Endothelial cell of umbilical vein (primary cell): Measurements from ENCODE around the gene TARS2. TPM values are rescaled to one million over a fixed set of nuclear protein-coding genes. Genes with fewer than 3 reads are reported as not detected.

Experiments
- BruUV-seq: library from RNA; stranded (reverse); fragments of 400-500 nt; replicated peaks from 2 replicates; lab custom pipeline; 2021; lab: Mats Ljungman, UMichigan
- CTCF ChIA-PET: fragments of 300-600, 350-600 bp; sonication (Branson Sonifier 250); formaldehyde crosslinking; loops from one replicate; lab custom pipeline; 2021; ENCODE audit warnings: antibody characterized with exemption, inconsistent platforms; lab: Charles Lee
- POLR2A ChIA-PET: fragments of 300-600, 350-600 bp; sonication (Branson Sonifier 250); formaldehyde crosslinking; loops from one replicate; lab custom pipeline; 2021; ENCODE audit warnings: antibody characterized with exemption, inconsistent platforms; lab: Charles Lee
- DNase-seq: peaks from one replicate; pipeline ENCODE4 v3.0.0-alpha.2; 2011; ENCODE audit warnings: low read depth, low spot score
- FAIRE-seq: peaks from 2 replicates; lab custom pipeline; 2011; peaks lifted over from hg19 to GRCh38; lab: Jason Lieb, UNC
- H2AFZ ChIP-seq: 2 replicates; pipeline ENCODE4 v1.6.0; 2012; ENCODE audit warnings: low read depth, low read length, control low read depth, inconsistent platforms
- H3K27ac ChIP-seq: 2 replicates; pipeline ENCODE4 v1.5.1; 2011; ENCODE audit warnings: low read depth, mild to moderate bottlenecking, control low read depth, low read length, moderate library complexity; ENCODE audit not compliant: insufficient read depth
- H3K27me3 ChIP-seq, 2 experiments: 2 replicates each; pipeline versions ENCODE4 v1.6.0 to v1.6.1; 2011; ENCODE audit warnings: low read length in 2 of 2, mixed read lengths in 1 of 2; ENCODE audit not compliant: control insufficient read depth in 2 of 2, insufficient read depth in 2 of 2
- H3K36me3 ChIP-seq, 2 experiments: 2 replicates in 1 of 2; 3 replicates in 1 of 2; pipeline ENCODE4 v1.5.1; 2011; ENCODE audit warnings: low read length in 2 of 2, mild to moderate bottlenecking in 1 of 2, moderate library complexity in 1 of 2; ENCODE audit not compliant: control insufficient read depth in 2 of 2, insufficient read depth in 2 of 2; ENCODE audit errors: extremely low read depth in 1 of 2
- H3K4me1 ChIP-seq: 3 replicates; pipeline ENCODE4 v1.5.1; 2011; ENCODE audit warnings: mild to moderate bottlenecking, low read length; ENCODE audit not compliant: control insufficient read depth, insufficient read depth; ENCODE audit errors: extremely low read depth
- H3K4me2 ChIP-seq: 2 replicates; pipeline ENCODE4 v1.6.1; 2011; ENCODE audit warnings: low read length, control low read depth, mixed read lengths; ENCODE audit not compliant: insufficient read depth
- H3K4me3 ChIP-seq, 3 experiments: fragments of 200-600 bp in 1 of 3; sonication (generic), shearing (Covaris generic) in 1 of 3; replicated peaks in 1 of 3; 2 replicates each; pipeline ENCODE4 v1.5.1; 2011 to 2016; ENCODE audit warnings: control low read depth in 3 of 3, low read length in 3 of 3, mild to moderate bottlenecking in 2 of 3, inconsistent platforms in 1 of 3, low read depth in 1 of 3, moderate library complexity in 1 of 3; ENCODE audit not compliant: insufficient read depth in 1 of 3
- H3K79me2 ChIP-seq: 2 replicates; pipeline ENCODE4 v1.6.0; 2012; ENCODE audit warnings: low read length, inconsistent platforms; ENCODE audit not compliant: control insufficient read depth, insufficient read depth
- H3K9ac ChIP-seq: replicated peaks from 2 replicates; pipeline ENCODE3; 2011; ENCODE audit warnings: low read length, control low read depth; ENCODE audit not compliant: insufficient read depth; ENCODE audit errors: extremely low read depth
- H3K9me1 ChIP-seq: replicated peaks from 3 replicates; pipeline ENCODE4 v1.6.0; 2011; ENCODE audit warnings: mild to moderate bottlenecking, low read length; ENCODE audit not compliant: control insufficient read depth, insufficient read depth; ENCODE audit errors: extremely low read depth
- H3K9me3 ChIP-seq: replicated peaks from 2 replicates; pipeline ENCODE4 v1.5.1; 2012; ENCODE audit warnings: low read length, inconsistent platforms; ENCODE audit not compliant: control insufficient read depth, insufficient read depth
- H4K20me1 ChIP-seq: replicated peaks from 2 replicates; pipeline ENCODE3; 2011; ENCODE audit warnings: mild to moderate bottlenecking, low read length; ENCODE audit not compliant: control insufficient read depth, insufficient read depth; ENCODE audit errors: extremely low read depth
- CTCF ChIP-seq, 2 donors: IDR thresholded peaks; 1 replicate in 1 of 2; 2 replicates in 1 of 2; pipeline ENCODE4 v1.5.1; 2011; ENCODE audit warnings: low read length in 2 of 2, mild to moderate bottlenecking in 2 of 2, moderate library complexity in 2 of 2, control low read depth in 1 of 2, inconsistent platforms in 1 of 2, low read depth in 1 of 2; ENCODE audit not compliant: insufficient read depth in 1 of 2; ENCODE audit errors: extremely low read depth in 1 of 2
- JUN ChIP-seq: IDR thresholded peaks from 2 replicates; pipeline ENCODE4 v1.6.1; 2011; ENCODE audit warnings: borderline replicate concordance, low read depth; ENCODE audit not compliant: insufficient read length, insufficient read depth
- POLR2AphosphoS5 ChIP-seq: IDR thresholded peaks from 2 replicates; pipeline ENCODE4 v1.6.1; 2012; ENCODE audit warnings: low read depth, mild to moderate bottlenecking, control low read depth, low read length, moderate library complexity; ENCODE audit not compliant: insufficient read depth
- dilution Hi-C: fragments of 300-500 bp; cut with MboI; formaldehyde crosslinking; loops from one replicate; pipeline ENCODE4 v1.15.0; 2019; ENCODE audit warnings: low sequenced_read_pairs; ENCODE audit not compliant: extremely low pct_ligation_motif_present
- intact Hi-C: fragments of 100-400 bp; cut with micrococcal nuclease; formaldehyde crosslinking; loops from one replicate; pipeline ENCODE4 v1.10.0; 2022
- polyA plus RNA-seq, 4 experiments: library from polyadenylated mRNA; depleted of rRNA in 3 of 4; stranded (reverse) in 3 of 4; unstranded in 1 of 4; fragments of >200 nt; gene quantifications; 2 replicates each; pipeline versions ENCODE4 v1.2.1 to v1.2.3, GENCODE V29; 2011 to 2012; ENCODE audit warnings: missing spikeins in 1 of 4
- total RNA-seq: library from RNA; stranded (reverse); gene quantifications from 2 replicates; pipeline ENCODE4 v1.2.3, GENCODE V29; 2021

Gene TARS2
- total and polyA plus RNA-seq, 2 donors (not counting 3 experiments of a cell fraction or from before 2014, with no cell fraction given), result 21.5 to 22.0 TPM

GRCh38 chr1:150511985-150512660 lies 24.9 kb downstream of the TARS2 start:
- intact Hi-C loops (no loop called here), dilution Hi-C loops (no loop called here)
- no peaks in the 10 kb centered on the region for H3K36me3 ChIP-seq

More at GRCh38 chr1:150511985-150512660, 24.9 kb downstream of the TARS2 start:
- TF ChIP-seq JUN, result no peak
- TF ChIP-seq POLR2AphosphoS5, result no peak
- TF ChIP-seq CTCF (IDR thresholded peaks at IDR 0.05; ENCODE audit: extremely low read depth in 1 of 2, insufficient read depth in 1 of 2, low read depth in 1 of 2, low read length in 2 of 2), result no peak
- Histone ChIP-seq H3K9me1 (no peaks in the 10 kb centered on the region), H3K4me1 (peaks cover 16% of the 10 kb centered on the region), H2AFZ (no peak overlapping the region), H3K9me3 (no peaks in the 10 kb centered on the region), H3K4me2 (no peak overlapping the region), H4K20me1 (no peaks in the 10 kb centered on the region), H3K9ac (no peak overlapping the region), H3K4me3 (no peak overlapping the region), H3K27me3 (no peaks in the 10 kb centered on the region), H3K79me2 (no peaks in the 10 kb centered on the region), H3K27ac (no peak overlapping the region)
- ChIA-PET POLR2A (no interaction called here), CTCF (interaction anchor here (0.6 to 2.0 kb wide), 2 partner anchors 21 to 132 kb away, joined by 4 to 5 read pairs; no protein-coding TSS in a partner anchor)
- no peak for FAIRE-seq
- DNase-seq, result no peak
- BruUV-seq, result no TSS peak
